Head of caudate nucleus (tissue), 42 donors: ENCODE results near the gene CSTF3.
A peak's percentile ranks its signal among the peaks of the same experiment; 100 is the strongest.
"Not testable (repeated sequence)": the region's sequence is repeated elsewhere in the genome, so short reads cannot be mapped to it uniquely, and the experiment has no call there.

Experiments
- DNase-seq, 42 donors: peaks; one replicate each; pipeline versions ENCODE4 v3.0.0 to v3.0.0-alpha.2; 2020 to 2021; ENCODE audit warnings: mixed read lengths in 7 of 42
- intact Hi-C: fragments of 100-400 bp; cut with DNase I; formaldehyde crosslinking; loops from one replicate; pipeline ENCODE4 v1.15.0; 2022

Gene CSTF3

GRCh38 chr11:33168709-33169200 is 7.5 kb upstream of the CSTF3 start:
- intact Hi-C loops: no loop called here
- no peak for DNase-seq

- intact Hi-C loops: loop anchor here (5.0 kb wide), 2 partner anchors 94 to 529 kb away; partner anchors contain the start of gene HIPK3
- no peak for DNase-seq
Observed at GRCh38 chr11:33162831-33163230, 1.6 kb upstream of the CSTF3 start.

GRCh38 chr11:33160587-33160986 is 693 bp downstream of the CSTF3 start:
- intact Hi-C loops: loop anchor here (5.0 kb wide), 2 partner anchors 97 to 532 kb away; partner anchors contain the start of gene HIPK3

GRCh38 chr11:33160136-33160535 is 1.1 kb downstream of the CSTF3 start:
- peak in 6 of 42 donors; percentile 17 to 52 (median 36) for DNase-seq
- intact Hi-C loops: loop anchor here (5.0 kb wide), 2 partner anchors 97 to 532 kb away; partner anchors contain the start of gene HIPK3

More at GRCh38 chr11:33160587-33160986, 693 bp downstream of the CSTF3 start:
- DNase-seq: no peak

GRCh38 chr11:33159378-33159867 is 1.9 kb downstream of the CSTF3 start:
- intact Hi-C loops: loop anchor here (10.0 kb wide), 1 partner anchor 125 kb away; the partner anchor contains the start of gene TCP11L1

GRCh38 chr11:33158596-33159275 is 2.5 kb downstream of the CSTF3 start:
- intact Hi-C loops: loop anchor here (10.0 kb wide), 1 partner anchor 124 kb away; the partner anchor contains the start of gene TCP11L1

More at GRCh38 chr11:33159378-33159867, 1.9 kb downstream of the CSTF3 start:
- not testable (repeated sequence) for DNase-seq

GRCh38 chr11:33157103-33158027 is 3.9 kb downstream of the CSTF3 start:
- intact Hi-C loops: loop anchor here (10.0 kb wide), 1 partner anchor 123 kb away; the partner anchor contains the start of gene TCP11L1
- no peak for DNase-seq

More at GRCh38 chr11:33158596-33159275, 2.5 kb downstream of the CSTF3 start:
- DNase-seq: no peak

GRCh38 chr11:33151399-33151798 is 9.9 kb downstream of the CSTF3 start:
- no peak for DNase-seq

GRCh38 chr11:33147559-33147958 is 13.7 kb downstream of the CSTF3 start:
- no peak for DNase-seq
- intact Hi-C loops: no loop called here

More at GRCh38 chr11:33151399-33151798, 9.9 kb downstream of the CSTF3 start:
- intact Hi-C loops: loop anchor here (10.0 kb wide), 1 partner anchor 117 kb away; the partner anchor contains the start of gene TCP11L1

- intact Hi-C loops: no loop called here
- DNase-seq: no peak
Observed at GRCh38 chr11:33135768-33136443, 25.4 kb downstream of the CSTF3 start.

- intact Hi-C loops: no loop called here
- DNase-seq: no peak
Observed at GRCh38 chr11:33135216-33135615, 26.1 kb downstream of the CSTF3 start.

- intact Hi-C loops: no loop called here
- DNase-seq: no peak
Observed at GRCh38 chr11:33134276-33134675, 27.0 kb downstream of the CSTF3 start.

GRCh38 chr11:33133761-33134160 is 27.5 kb downstream of the CSTF3 start:
- intact Hi-C loops: no loop called here
- DNase-seq: no peak

- intact Hi-C loops: no loop called here
- no peak for DNase-seq
Observed at GRCh38 chr11:33132510-33132909, 28.8 kb downstream of the CSTF3 start.

- intact Hi-C loops: no loop called here
Observed at GRCh38 chr11:33128739-33129138, 32.5 kb downstream of the CSTF3 start.

GRCh38 chr11:33125611-33126010 is 35.7 kb downstream of the CSTF3 start:
- DNase-seq: no peak
- intact Hi-C loops: no loop called here

More at GRCh38 chr11:33128739-33129138, 32.5 kb downstream of the CSTF3 start:
- no peak for DNase-seq

GRCh38 chr11:33125025-33125424 is 36.3 kb downstream of the CSTF3 start:
- intact Hi-C loops: no loop called here
- no peak for DNase-seq

- intact Hi-C loops: not testable (repeated sequence)
Observed at GRCh38 chr11:33122696-33123095, 38.6 kb downstream of the CSTF3 start.

More at GRCh38 chr11:33122696-33123095, 38.6 kb downstream of the CSTF3 start:
- not testable (repeated sequence) for DNase-seq
